GM12873 (cell line): ENCODE data around the gene COA8.

ENCODE experiments used
- TF ChIP-seq, protein P1 (sequence below): IDR thresholded peaks from 2 replicates; pipeline ENCODE4 v1.5.1; 2012; ENCODE audit warnings: low read depth, mild to moderate bottlenecking, moderate library complexity, low read length, control low read depth; ENCODE audit not compliant: insufficient read depth; ENCODE audit errors: missing control alignments

The COA8 gene

GRCh38 chr14:103547455-103547940, 15.3 kb upstream of the COA8 start:
- TF ChIP-seq, protein P1, sequence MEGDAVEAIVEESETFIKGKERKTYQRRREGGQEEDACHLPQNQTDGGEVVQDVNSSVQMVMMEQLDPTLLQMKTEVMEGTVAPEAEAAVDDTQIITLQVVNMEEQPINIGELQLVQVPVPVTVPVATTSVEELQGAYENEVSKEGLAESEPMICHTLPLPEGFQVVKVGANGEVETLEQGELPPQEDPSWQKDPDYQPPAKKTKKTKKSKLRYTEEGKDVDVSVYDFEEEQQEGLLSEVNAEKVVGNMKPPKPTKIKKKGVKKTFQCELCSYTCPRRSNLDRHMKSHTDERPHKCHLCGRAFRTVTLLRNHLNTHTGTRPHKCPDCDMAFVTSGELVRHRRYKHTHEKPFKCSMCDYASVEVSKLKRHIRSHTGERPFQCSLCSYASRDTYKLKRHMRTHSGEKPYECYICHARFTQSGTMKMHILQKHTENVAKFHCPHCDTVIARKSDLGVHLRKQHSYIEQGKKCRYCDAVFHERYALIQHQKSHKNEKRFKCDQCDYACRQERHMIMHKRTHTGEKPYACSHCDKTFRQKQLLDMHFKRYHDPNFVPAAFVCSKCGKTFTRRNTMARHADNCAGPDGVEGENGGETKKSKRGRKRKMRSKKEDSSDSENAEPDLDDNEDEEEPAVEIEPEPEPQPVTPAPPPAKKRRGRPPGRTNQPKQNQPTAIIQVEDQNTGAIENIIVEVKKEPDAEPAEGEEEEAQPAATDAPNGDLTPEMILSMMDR: no peak

- TF ChIP-seq, protein P1: no peak
Measured at GRCh38 chr14:103547941-103548462, 14.8 kb upstream of the COA8 start.

GRCh38 chr14:103548463-103549351, 14.1 kb upstream of the COA8 start:
- TF ChIP-seq, protein P1: no peak

GRCh38 chr14:103549361-103550311, 13.1 kb upstream of the COA8 start:
- TF ChIP-seq, protein P1: no peak

- TF ChIP-seq, protein P1: no peak
Measured at GRCh38 chr14:103550451-103551337, 12.1 kb upstream of the COA8 start.

DNA sequence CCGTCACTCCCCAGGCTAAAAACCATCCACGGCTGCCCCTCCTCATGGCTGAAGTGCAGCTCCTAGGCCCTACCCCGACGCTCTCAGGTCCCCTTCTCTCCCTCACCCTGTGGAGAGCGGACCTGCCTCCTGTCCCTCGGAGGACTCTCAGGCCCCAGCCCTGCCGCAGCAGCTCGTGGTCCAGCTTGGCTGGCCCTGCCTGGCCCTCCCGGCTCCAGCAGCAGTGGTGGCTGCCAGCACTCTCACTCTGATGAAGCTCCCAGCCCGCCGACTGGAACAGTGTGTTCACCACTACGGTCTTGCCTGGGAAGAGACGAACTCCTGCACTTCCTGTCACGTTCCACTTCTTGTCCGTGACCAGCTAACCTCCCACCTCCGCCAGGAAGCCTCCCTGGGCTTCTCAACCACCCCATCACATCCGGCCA, 11.4 kb upstream of the COA8 start:
- TF ChIP-seq, protein P1: no peak
